Fibroblast of the aortic adventitia (primary cell): ENCODE measurements around the gene SOD1. TPM values are rescaled to one million over a fixed set of nuclear protein-coding genes. Genes with fewer than 3 reads are reported as not detected.
"Not testable (repeated sequence)": the region's sequence is repeated elsewhere in the genome, so short reads cannot be mapped to it uniquely, and the experiment has no call there.

ENCODE experiments used
- DNase-seq: peaks from one replicate; pipeline ENCODE4 v3.0.0-alpha.2; 2010; ENCODE audit warnings: low read depth
- H3K4me3 ChIP-seq: 2 replicates; pipeline ENCODE4 v1.5.1; 2011; ENCODE audit warnings: low read depth, mild to moderate bottlenecking, control low read depth, low read length, moderate library complexity
- CTCF ChIP-seq: IDR thresholded peaks from 2 replicates; pipeline ENCODE4 v1.5.1; 2011; ENCODE audit warnings: mild to moderate bottlenecking, low read length, control low read depth, inconsistent platforms; ENCODE audit not compliant: insufficient read depth
- total RNA-seq: library from RNA; depleted of rRNA; stranded (reverse); fragments of >200 nt; gene quantifications from 2 replicates; pipeline ENCODE4 v1.2.3, GENCODE V29; 2012; ENCODE audit warnings: low replicate concordance

SOD1 gene
- total RNA-seq, 1 donor = 217 TPM

GRCh38 chr21:31636874-31637273, 22.6 kb upstream of the SOD1 start:
- no peak for TF ChIP-seq CTCF
- DNase-seq = no peak
- no peak overlapping the region for H3K4me3 ChIP-seq

- no peak overlapping the region for H3K4me3 ChIP-seq
- no peak for TF ChIP-seq CTCF
- DNase-seq = no peak
These were observed 18.0 kb upstream of the SOD1 start for GRCh38 chr21:31641416-31641922.

GRCh38 chr21:31644643-31645042, 14.8 kb upstream of the SOD1 start:
- H3K4me3 ChIP-seq = no peak overlapping the region
- no peak for TF ChIP-seq CTCF
- no peak for DNase-seq

- TF ChIP-seq CTCF = no peak
- no peak for DNase-seq
- H3K4me3 ChIP-seq = no peak overlapping the region
These were observed 11.8 kb upstream of the SOD1 start for GRCh38 chr21:31647650-31648049.

- H3K4me3 ChIP-seq = no peak overlapping the region
- no peak for TF ChIP-seq CTCF
- no peak for DNase-seq
These were observed 8.6 kb upstream of the SOD1 start for GRCh38 chr21:31650930-31651329.

GRCh38 chr21:31651491-31651890, 8.0 kb upstream of the SOD1 start:
- DNase-seq, H3K4me3 ChIP-seq: not testable (repeated sequence)

GRCh38 chr21:31654340-31654739, 5.2 kb upstream of the SOD1 start:
- no peak for TF ChIP-seq CTCF
- H3K4me3 ChIP-seq = no peak overlapping the region
- DNase-seq = no peak

- not testable (repeated sequence) for DNase-seq, H3K4me3 ChIP-seq
These were observed 4.5 kb upstream of the SOD1 start for GRCh38 chr21:31654821-31655580.
